SU-DHL-6 (cell line): ENCODE data around the gene PAPSS1.

Experiments used
- H2AFZ ChIP-seq: fragments of 200-600 bp; sonication (generic); 2 replicates; pipeline ENCODE4 v1.6.1; 2014; ENCODE audit warnings: low read depth, mild to moderate bottlenecking, moderate library complexity, mixed read lengths, antibody characterized with exemption, low read length; ENCODE audit not compliant: severe bottlenecking
- H3F3A ChIP-seq: fragments of 200-600 bp; shearing (Covaris generic); 2 replicates; pipeline ENCODE4 v1.6.0; 2016; ENCODE audit warnings: antibody characterized with exemption, mild to moderate bottlenecking; ENCODE audit not compliant: insufficient read depth
- H3K27ac ChIP-seq: fragments of 200-600 bp; sonication (generic); 2 replicates; pipeline ENCODE4 v1.5.1; 2016; ENCODE audit warnings: low read depth, mild to moderate bottlenecking, low read length, moderate library complexity, mixed read lengths
- H3K27me3 ChIP-seq: fragments of 200-600 bp; sonication (generic), shearing (Covaris generic); 2 replicates; pipeline ENCODE4 v1.6.0; 2014; ENCODE audit warnings: mild to moderate bottlenecking, low read length
- H3K36me3 ChIP-seq: fragments of 200-600 bp; sonication (generic); 2 replicates; pipeline ENCODE4 v1.6.1; 2014; ENCODE audit warnings: mild to moderate bottlenecking, low read length, mixed read lengths
- H3K4me2 ChIP-seq: fragments of 300-600, 200-600 bp; shearing (Covaris generic), sonication (generic); 2 replicates; pipeline ENCODE4 v1.6.0; 2014; ENCODE audit warnings: low read length, low read depth, mild to moderate bottlenecking; ENCODE audit not compliant: poor library complexity, severe bottlenecking
- H3K4me3 ChIP-seq: fragments of 200-600 bp; sonication (generic); 2 replicates; pipeline ENCODE4 v1.5.1; 2014; ENCODE audit warnings: antibody characterized with exemption, low read length, mild to moderate bottlenecking, mixed read lengths; ENCODE audit not compliant: insufficient read depth, poor library complexity, severe bottlenecking
- H3K79me2 ChIP-seq: fragments of 200-600 bp; sonication (generic); 2 replicates; pipeline ENCODE4 v1.6.1; 2014; ENCODE audit warnings: mild to moderate bottlenecking, low read length, moderate library complexity; ENCODE audit not compliant: insufficient read depth
- H3K9ac ChIP-seq: fragments of 200-600 bp; sonication (generic); 2 replicates; pipeline ENCODE4 v1.7.0; 2014; ENCODE audit warnings: mild to moderate bottlenecking, low read length
- H3K9me2 ChIP-seq: fragments of 200-600 bp; sonication (generic); replicated peaks from 2 replicates; pipeline ENCODE4 v1.6.1; 2014; ENCODE audit warnings: low read length; ENCODE audit not compliant: insufficient read depth
- H3K9me3 ChIP-seq: fragments of 200-600 bp; sonication (generic); 2 replicates; pipeline ENCODE4 v1.6.1; 2014; ENCODE audit warnings: low read length, mixed read lengths; ENCODE audit not compliant: insufficient read depth
- H4K20me1 ChIP-seq: fragments of 200-600 bp; sonication (generic); 2 replicates; pipeline ENCODE4 v1.6.1; 2014; ENCODE audit warnings: low read depth, mild to moderate bottlenecking, antibody characterized with exemption, low read length, moderate library complexity, mixed read lengths
- CTCF ChIP-seq: fragments of 200-600 bp; sonication (generic); IDR thresholded peaks from one replicate; pipeline ENCODE4 v1.5.1; 2017; ENCODE audit warnings: antibody characterized with exemption, mild to moderate bottlenecking, low read length, moderate library complexity; ENCODE audit not compliant: insufficient read depth, poor library complexity, severe bottlenecking
- EZH2phosphoT487 ChIP-seq: fragments of 200-600 bp; sonication (generic), shearing (Covaris generic); conservative IDR thresholded peaks from 2 replicates; pipeline ENCODE4 v1.6.1; 2018; ENCODE audit warnings: mild to moderate bottlenecking, antibody characterized with exemption, low read length, moderate library complexity, mixed read lengths

PAPSS1 gene

GRCh38 chr4:107570952-107571351, 149.1 kb downstream of the PAPSS1 start:
- Histone ChIP-seq H3K9me3 (no peaks in the 10 kb centered on the region), H3K9me2 (no peaks in the 10 kb centered on the region), H3K9ac (no peak overlapping the region), H3K36me3 (no peaks in the 10 kb centered on the region), H4K20me1 (no peaks in the 10 kb centered on the region), H2AFZ (no peak overlapping the region), H3F3A (no peaks in the 10 kb centered on the region), H3K27ac (no peak overlapping the region), H3K79me2 (no peaks in the 10 kb centered on the region), H3K4me3 (no peak overlapping the region), H3K4me2 (no peak overlapping the region), H3K27me3 (no peaks in the 10 kb centered on the region)
- TF ChIP-seq EZH2phosphoT487 (no peak), CTCF (no peak)

GRCh38 chr4:107564326-107564725, 155.7 kb downstream of the PAPSS1 start:
- H3K9ac ChIP-seq: no peak overlapping the region
- no peaks in the 10 kb centered on the region for H3K9me3 ChIP-seq
- no peaks in the 10 kb centered on the region for H3F3A ChIP-seq
- no peak overlapping the region for H3K27ac ChIP-seq
- H3K9me2 ChIP-seq: no peaks in the 10 kb centered on the region
- H3K4me3 ChIP-seq: no peak overlapping the region
- H3K36me3 ChIP-seq: no peaks in the 10 kb centered on the region
- TF ChIP-seq CTCF (no peak), EZH2phosphoT487 (no peak)
- H3K4me2 ChIP-seq: no peak overlapping the region
- no peak overlapping the region for H2AFZ ChIP-seq
- H3K27me3 ChIP-seq: no peaks in the 10 kb centered on the region
- H3K79me2 ChIP-seq: no peaks in the 10 kb centered on the region
- H4K20me1 ChIP-seq: no peaks in the 10 kb centered on the region
